GM18870 (cell line): Measurements from ENCODE around the gene SNORC.
"Not testable (repeated sequence)": the region's sequence is repeated elsewhere in the genome, so short reads cannot be mapped to it uniquely, and the experiment has no call there.

Source experiments
- ATAC-seq: cut with Tn5 transposase; IDR thresholded peaks from one replicate; pipeline ENCODE4 v1.9.1; 2021; ENCODE audit warnings: moderate library complexity; ENCODE audit not compliant: unreplicated experiment

Gene SNORC

GRCh38 chr2:232894746-232895145, 24.7 kb downstream of the SNORC start:
- no peak for ATAC-seq

DNA sequence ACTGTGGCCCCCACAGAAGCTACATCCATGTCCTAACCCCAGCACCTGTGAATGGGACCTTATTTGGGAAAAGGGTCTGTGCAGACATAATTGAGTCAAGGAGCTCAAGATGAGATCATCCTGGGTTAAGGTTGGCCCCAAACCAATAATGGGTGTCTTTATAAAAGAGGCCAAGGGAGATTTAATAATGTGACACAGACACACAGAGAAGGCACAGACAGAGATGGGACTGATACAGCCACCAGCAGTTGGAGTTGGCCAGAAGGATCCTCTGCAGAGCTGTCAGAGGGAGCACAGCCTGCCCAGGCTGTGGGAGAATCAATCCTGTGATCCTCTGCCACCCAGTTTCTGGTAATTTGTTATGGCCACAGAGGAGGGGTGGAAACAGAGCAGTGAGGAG, 26.0 kb downstream of the SNORC start:
- no peak for ATAC-seq

DNA sequence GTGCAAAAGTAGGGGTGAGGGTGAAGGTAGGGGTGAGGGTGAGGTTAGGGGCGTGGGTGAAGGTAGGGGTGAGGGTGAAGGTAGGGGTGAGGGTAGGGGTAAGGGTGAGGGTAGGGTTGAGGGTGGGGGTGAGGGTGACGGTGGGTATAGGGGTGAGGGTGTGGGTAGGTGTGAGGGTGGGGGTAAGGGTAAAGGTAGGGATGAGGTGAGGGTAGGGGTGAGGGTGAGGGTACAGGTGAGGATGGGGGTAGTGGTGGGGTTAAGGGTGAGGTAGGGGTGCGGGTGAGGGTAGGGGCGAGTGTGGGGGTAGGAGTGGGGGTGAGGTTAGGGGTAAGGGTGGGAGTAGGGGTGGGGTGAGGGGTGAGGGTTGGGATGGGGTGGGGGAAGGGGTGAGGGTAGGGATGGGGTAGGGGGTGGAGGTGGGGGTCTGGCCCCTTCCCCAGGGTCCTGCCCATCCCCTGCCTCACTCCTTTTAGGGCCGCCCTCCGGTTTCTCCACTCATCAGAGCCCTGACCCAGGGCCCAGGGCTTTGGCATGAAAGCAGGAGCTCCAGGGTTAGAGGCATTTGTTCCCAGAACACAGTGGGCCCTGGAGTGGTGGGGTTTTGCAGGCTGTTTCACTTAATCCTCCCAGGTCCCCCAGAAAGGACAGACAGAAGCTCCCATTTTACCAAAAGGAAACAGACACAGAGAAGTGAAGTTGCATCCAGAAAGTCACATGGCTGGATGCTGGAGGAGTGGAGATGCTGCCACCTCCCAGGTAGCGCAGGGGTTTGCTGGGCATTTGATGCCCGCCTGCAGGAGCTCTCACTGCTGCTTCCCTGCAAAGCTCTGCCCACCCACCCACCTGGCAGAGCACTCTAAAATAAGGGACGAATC, 26.9 kb downstream of the SNORC start:
- no peak for ATAC-seq

- no peak for ATAC-seq
Observed at GRCh38 chr2:232897598-232898408, 27.7 kb downstream of the SNORC start.

GRCh38 chr2:232898592-232899543, 28.8 kb downstream of the SNORC start:
- no peak for ATAC-seq

- no peak for ATAC-seq
Observed at GRCh38 chr2:232900811-232901735, 31.0 kb downstream of the SNORC start.

GRCh38 chr2:232901736-232902578, 31.9 kb downstream of the SNORC start:
- ATAC-seq, result no peak

DNA sequence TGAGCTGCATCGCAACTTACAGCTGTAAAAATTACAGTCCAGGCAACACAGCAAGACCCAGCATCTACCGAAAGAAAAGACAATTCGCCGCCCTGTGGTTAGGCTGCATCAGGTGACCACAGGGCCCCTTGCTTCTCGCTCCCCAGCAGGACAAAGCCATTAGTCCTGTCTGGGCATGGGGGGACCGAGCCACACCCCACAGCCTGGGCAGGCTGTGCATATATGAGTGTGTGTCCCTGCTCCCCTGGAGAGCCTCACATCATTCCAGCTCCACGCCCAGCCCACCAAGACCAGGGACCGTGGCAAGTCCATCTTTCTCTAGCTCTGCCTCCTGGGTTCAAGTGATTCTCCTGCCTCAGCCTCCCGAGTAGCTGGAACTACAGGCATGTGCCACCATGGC, 33.9 kb downstream of the SNORC start:
- no peak for ATAC-seq

GRCh38 chr2:232906867-232907717, 37.0 kb downstream of the SNORC start:
- ATAC-seq, result not testable (repeated sequence)

- not testable (repeated sequence) for ATAC-seq
Observed at GRCh38 chr2:232907718-232908085, 37.6 kb downstream of the SNORC start.

GRCh38 chr2:232908695-232909094, 38.6 kb downstream of the SNORC start:
- no peak for ATAC-seq

DNA sequence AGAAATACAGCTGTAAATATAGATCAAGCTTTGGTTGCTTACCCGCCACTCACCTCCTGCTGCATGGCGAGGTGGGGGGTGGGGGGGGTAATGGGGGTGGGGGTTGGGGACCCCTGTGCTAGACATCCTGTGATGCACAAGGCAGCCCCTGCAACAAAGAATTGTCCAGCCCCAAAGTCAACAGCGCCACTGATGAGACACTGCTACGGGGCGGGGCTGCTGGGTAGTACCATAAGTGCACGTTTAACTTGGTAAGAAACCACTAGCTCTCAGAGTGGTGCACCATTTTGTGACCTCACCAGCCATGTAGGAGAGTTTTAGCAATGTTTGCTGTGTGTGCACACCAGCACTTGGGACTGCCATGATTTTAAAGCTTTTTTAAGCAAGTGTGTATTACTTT, 40.3 kb downstream of the SNORC start:
- no peak for ATAC-seq

- ATAC-seq, result no peak
Observed at GRCh38 chr2:232911712-232912277, 41.7 kb downstream of the SNORC start.

GRCh38 chr2:232913903-232914302, 43.8 kb downstream of the SNORC start:
- no peak for ATAC-seq

DNA sequence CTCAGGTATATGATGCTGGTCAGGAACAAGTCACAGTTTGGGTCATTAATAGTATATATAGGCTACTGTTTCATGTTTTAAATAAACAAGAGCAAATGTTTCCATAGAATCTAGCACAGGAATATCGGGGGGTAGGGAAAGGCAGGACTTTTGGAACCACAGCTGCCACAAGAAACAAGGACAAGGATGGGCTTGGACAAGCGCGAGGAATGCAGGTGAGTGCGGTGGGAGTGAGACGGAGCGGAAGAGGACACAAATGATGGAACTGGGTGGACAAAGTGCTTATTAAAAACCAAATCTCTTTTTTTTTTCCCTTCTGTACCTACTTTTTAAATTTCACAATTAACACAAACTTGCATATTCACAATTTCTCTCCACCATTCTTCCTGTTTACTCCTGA, 49.1 kb downstream of the SNORC start:
- ATAC-seq, result no peak

DNA sequence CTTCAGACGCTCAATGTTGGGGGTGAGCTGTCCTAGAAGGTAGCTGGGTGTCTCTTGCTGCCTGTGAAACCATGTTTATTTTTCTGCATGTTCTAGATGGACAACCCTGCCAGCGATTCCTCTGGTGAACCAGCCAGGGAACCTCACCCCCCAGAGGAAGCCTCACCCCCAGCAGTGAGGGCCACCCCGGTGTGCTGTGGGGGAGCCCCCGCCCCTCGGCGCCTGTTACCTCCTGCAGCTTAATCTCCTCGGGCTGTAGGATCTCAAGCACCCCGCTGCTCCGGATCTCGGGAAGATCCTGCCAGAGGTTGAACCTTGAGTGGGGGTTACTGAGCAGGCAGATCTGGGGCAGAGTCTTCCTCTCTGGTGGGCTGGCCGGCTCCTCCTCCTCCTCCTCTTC, 50.0 kb downstream of the SNORC start:
- ATAC-seq, result no peak

- no peak for ATAC-seq
Observed at GRCh38 chr2:232920760-232921159, 50.7 kb downstream of the SNORC start.

DNA sequence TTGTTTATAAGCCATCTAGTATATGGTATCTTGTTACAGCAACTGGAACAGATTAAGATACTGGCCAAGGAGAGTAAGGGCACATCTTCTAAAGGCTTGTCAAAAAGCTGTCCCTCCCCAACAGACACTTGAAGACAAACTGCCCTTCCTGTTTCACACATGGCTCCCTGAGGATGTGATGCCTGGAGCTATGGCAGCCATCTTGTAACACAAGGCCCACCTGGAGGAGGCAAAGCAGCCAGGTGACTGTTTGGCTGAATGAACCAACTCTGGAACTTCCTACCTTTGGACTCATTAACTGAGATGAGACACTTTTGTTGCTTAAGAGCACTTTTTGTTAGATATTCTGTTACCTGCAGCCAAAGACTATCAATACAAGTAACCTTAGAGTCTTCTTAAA, 54.4 kb downstream of the SNORC start:
- ATAC-seq, result no peak
